Esophagus squamous epithelium (tissue), 5 donors: ENCODE data around the gene CMTM3. TPM values are rescaled to one million over a fixed set of nuclear protein-coding genes. Genes with fewer than 3 reads are reported as not detected.
A peak's percentile ranks its signal among the peaks of the same experiment; 100 is the strongest.

Experiments used
- DNase-seq: peaks from one replicate; lab custom pipeline; 2025; lab: John Stamatoyannopoulos, UW
- H3K27ac ChIP-seq, 4 donors: fragments of 200-600 bp; sonication (generic); one replicate each; pipeline ENCODE4 v1.5.1; 2016 to 2019; ENCODE audit warnings: mild to moderate bottlenecking in 1 of 4
- H3K27me3 ChIP-seq, 4 donors: fragments of 200-600 bp; sonication (generic); 1 replicate in 3 of 4; 2 replicates in 1 of 4; pipeline versions ENCODE4 v1.5.1 to v1.6.0; 2017 to 2021; ENCODE audit warnings: antibody characterized with exemption in 1 of 4
- H3K36me3 ChIP-seq, 3 donors: fragments of 200-600 bp; sonication (generic); one replicate each; pipeline ENCODE4 v1.5.1; 2016 to 2019
- H3K4me1 ChIP-seq, 3 donors: fragments of 200-600 bp; sonication (generic); one replicate each; pipeline ENCODE4 v1.5.1; 2017 to 2019
- H3K4me3 ChIP-seq, 4 donors: fragments of 200-600 bp; sonication (generic); 1 replicate in 3 of 4; 2 replicates in 1 of 4; pipeline ENCODE4 v1.5.1; 2016 to 2019; ENCODE audit warnings: mild to moderate bottlenecking in 2 of 4, moderate library complexity in 1 of 4
- H3K9me3 ChIP-seq, 3 donors: fragments of 200-600 bp; sonication (generic); one replicate each; pipeline ENCODE4 v1.5.1; 2016 to 2019
- POLR2A ChIP-seq, 4 donors: fragments of 450-650 bp; IDR thresholded peaks; one replicate each; pipeline ENCODE4 v1.6.1; 2017; ENCODE audit warnings: antibody characterized with exemption in 4 of 4, mild to moderate bottlenecking in 4 of 4, moderate library complexity in 3 of 4
- WGBS, 2 donors: methylation state at CpG; one replicate each; pipeline ENCODE4 v1.1.5; 2018; 5-methylcytosine and 5-hydroxymethylcytosine counted together
- intact Hi-C: fragments of 100-400 bp; cut with DNase I; formaldehyde crosslinking; loops from one replicate; pipeline ENCODE4 v1.15.0; 2022
- total RNA-seq, 4 donors: library from RNA; depleted of rRNA; stranded (reverse); fragments of >200 nt; gene quantifications; one replicate each; pipeline ENCODE4 v1.1.0, GENCODE V29; 2016
- TF ChIP-seq, protein P1 (sequence below), 6 experiments: fragments of 450-650 bp in 4 of 6; fragments of 200-600 bp in 2 of 6; sonication (generic) in 2 of 6; IDR thresholded peaks; one replicate each; pipeline ENCODE4 v1.5.1; 2016 to 2019; ENCODE audit warnings: antibody characterized with exemption in 6 of 6, mild to moderate bottlenecking in 4 of 6, moderate library complexity in 4 of 6
- donor health status: DM: yes; HTN: yes; CAD: no.

CMTM3 gene
- total RNA-seq, 4 donors from 2014 or later = 4.0 to 19.6 (median 8.9) TPM

DNA sequence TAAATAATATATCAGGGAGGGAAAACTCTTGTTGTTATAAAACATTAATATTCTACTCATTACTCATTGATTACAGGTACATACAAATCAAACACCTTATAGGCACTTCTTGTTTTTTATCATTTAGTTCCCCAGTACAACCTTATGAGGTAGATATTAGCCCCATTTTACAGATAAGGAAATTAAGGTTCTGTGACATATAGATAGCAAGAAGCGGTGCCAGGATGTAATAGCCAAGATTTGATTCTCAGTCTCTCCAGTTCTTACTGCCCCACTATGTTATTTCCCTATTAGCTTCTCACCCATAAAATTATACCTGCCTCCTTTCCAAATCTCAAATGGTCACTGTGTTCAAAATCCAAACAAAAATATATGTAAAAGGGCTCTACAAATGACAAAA is 36.9 kb downstream of the CMTM3 start:
- no peak for DNase-seq
- Histone ChIP-seq H3K4me3 (no peak overlapping the region), H3K9me3 (no peaks in the 10 kb centered on the region), H3K27me3 (no peaks in the 10 kb centered on the region), H3K4me1 (peaks cover 0 to 22% (median 0%) of the 10 kb centered on the region in 3 donors), H3K36me3 (peaks cover 0 to 2% (median 0%) of the 10 kb centered on the region in 3 donors), H3K27ac (no peak overlapping the region)
- 96% methylated on average over 1 of the region's 1 CpG for WGBS, 2 donors
- TF ChIP-seq POLR2A (IDR thresholded peaks at IDR 0.05) = no peak
- TF ChIP-seq, protein P1, sequence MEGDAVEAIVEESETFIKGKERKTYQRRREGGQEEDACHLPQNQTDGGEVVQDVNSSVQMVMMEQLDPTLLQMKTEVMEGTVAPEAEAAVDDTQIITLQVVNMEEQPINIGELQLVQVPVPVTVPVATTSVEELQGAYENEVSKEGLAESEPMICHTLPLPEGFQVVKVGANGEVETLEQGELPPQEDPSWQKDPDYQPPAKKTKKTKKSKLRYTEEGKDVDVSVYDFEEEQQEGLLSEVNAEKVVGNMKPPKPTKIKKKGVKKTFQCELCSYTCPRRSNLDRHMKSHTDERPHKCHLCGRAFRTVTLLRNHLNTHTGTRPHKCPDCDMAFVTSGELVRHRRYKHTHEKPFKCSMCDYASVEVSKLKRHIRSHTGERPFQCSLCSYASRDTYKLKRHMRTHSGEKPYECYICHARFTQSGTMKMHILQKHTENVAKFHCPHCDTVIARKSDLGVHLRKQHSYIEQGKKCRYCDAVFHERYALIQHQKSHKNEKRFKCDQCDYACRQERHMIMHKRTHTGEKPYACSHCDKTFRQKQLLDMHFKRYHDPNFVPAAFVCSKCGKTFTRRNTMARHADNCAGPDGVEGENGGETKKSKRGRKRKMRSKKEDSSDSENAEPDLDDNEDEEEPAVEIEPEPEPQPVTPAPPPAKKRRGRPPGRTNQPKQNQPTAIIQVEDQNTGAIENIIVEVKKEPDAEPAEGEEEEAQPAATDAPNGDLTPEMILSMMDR (IDR thresholded peaks at IDR 0.05) = no peak
- intact Hi-C loops = no loop called here

DNA sequence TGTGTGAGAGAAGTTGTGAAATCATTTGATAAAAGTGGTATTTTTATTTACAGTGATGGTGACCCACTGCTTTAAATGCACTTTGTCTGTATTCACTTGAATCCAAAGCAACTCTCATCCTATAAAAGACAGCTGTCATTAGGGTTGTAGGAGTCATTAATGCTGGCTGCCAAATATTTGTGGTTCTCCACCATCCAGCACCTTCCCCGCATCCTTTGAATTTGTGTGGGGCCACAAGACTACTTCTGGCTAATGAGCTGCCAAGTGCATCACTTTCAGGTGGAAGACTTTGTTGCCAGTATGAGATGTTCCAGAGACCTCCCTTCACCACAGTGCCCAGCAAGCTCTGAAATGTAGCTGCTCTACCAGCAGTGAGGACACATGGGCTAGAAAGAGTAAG is 43.4 kb downstream of the CMTM3 start:
- Histone ChIP-seq H3K27ac (no peak overlapping the region), H3K36me3 (no peaks in the 10 kb centered on the region), H3K9me3 (no peaks in the 10 kb centered on the region), H3K4me3 (no peak overlapping the region), H3K27me3 (no peaks in the 10 kb centered on the region), H3K4me1 (peaks cover 2 to 44% (median 9%) of the 10 kb centered on the region in 3 donors)
- no peak for DNase-seq
- intact Hi-C loops = no loop called here
- TF ChIP-seq POLR2A (IDR thresholded peaks at IDR 0.05) = no peak
- TF ChIP-seq, protein P1 (IDR thresholded peaks at IDR 0.05) = no peak
- 80% methylated on average over 1 of the region's 1 CpG; no CpG with 5 or more reads in 1 of the 2 donors for WGBS, 2 donors

DNA sequence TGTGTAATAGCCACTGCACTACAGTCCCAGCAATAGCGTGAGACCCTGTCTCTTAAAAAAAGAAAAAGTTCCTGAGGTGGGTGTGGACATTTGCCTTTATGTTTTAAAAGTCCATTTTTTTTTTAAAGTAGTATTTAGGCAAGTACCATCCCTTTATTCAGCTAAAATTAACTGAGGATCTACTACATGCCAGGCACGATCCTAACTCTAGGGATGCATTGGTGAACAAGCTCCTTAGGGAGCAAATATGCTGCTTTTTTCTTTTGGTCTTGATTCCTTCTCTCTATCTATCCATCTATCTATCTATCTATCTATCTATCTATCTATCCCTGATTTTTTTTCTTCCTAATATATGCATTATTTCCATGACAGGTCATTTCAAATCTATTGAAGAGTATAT is 44.7 kb downstream of the CMTM3 start:
- intact Hi-C loops = no loop called here
- no peak for DNase-seq
- Histone ChIP-seq H3K36me3 (no peaks in the 10 kb centered on the region), H3K27me3 (no peaks in the 10 kb centered on the region), H3K9me3 (no peaks in the 10 kb centered on the region), H3K4me1 (peaks cover 7 to 57% (median 13%) of the 10 kb centered on the region in 3 donors), H3K4me3 (no peak overlapping the region), H3K27ac (peak overlapping the region in 2 of 4 donors; percentile 45 to 62)
- WGBS, 2 donors = 80 to 82% methylated on average over 2 of the region's 2 CpGs
- no peak for TF ChIP-seq POLR2A (IDR thresholded peaks at IDR 0.05)
- TF ChIP-seq, protein P1 (IDR thresholded peaks at IDR 0.05) = no peak

DNA sequence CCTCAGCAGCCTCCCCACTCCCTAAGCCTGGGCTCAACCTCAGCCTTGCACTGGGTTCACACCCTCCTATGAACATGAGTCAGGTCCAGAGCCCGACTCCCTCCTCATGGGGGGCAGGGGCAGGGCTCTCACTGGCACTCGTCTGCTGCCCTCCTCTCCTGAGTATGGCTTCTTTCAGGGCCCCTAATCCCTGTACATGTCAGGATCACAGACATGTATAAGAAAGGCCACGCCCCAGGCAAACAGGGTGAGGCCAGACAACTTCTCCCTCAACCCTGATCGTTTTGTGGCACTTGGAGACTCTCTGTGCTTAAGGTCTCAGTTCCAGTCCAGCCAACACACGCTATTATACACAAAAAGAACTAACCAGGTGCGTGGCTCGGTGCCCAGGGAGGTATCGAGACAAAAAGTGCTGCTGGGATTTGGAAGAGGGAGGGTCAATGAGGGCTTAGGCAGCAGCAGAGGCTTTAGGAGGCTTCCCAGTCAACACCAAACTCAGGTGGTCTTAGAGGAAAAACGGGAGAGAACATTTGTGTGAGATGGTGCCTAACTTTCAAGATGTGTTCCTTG is 45.2 kb downstream of the CMTM3 start:
- WGBS, 2 donors = 27 to 53% methylated on average over 3 to 9 of the region's 9 CpGs
- Histone ChIP-seq H3K4me3 (no peak overlapping the region), H3K36me3 (no peaks in the 10 kb centered on the region)

More for the DNA sequence above, 45.2 kb downstream of the CMTM3 start:
- intact Hi-C loops = no loop called here
- TF ChIP-seq, protein P1 (IDR thresholded peaks at IDR 0.05) = no peak
- no peak for DNase-seq
- Histone ChIP-seq H3K9me3 (no peaks in the 10 kb centered on the region), H3K27me3 (no peaks in the 10 kb centered on the region), H3K27ac (peak overlapping the region in 3 of 4 donors; percentile 39 to 62 (median 45)), H3K4me1 (peaks cover 7 to 61% (median 13%) of the 10 kb centered on the region in 3 donors)
